Activated T-cell treated with anti-CD3 and anti-CD28 coated beads, Interleukin-2, amount 50 U/mL, for 4 hours (primary cell): ENCODE data around the gene MYH7. TPM values are rescaled to one million over a fixed set of nuclear protein-coding genes. Genes with fewer than 3 reads are reported as not detected.

Source experiments
- ATAC-seq, 2 donors: fragments of 200-7000 bp; cut with Tn5 transposase; one replicate each; pipeline ENCODE4 v1.10.0; 2021
- DNase-seq: peaks from one replicate; pipeline ENCODE4 v3.0.0-alpha.2; 2020
- H3K27me3 Mint-ChIP-seq: one replicate; pipeline ENCODE4 v1.8.0; 2021; ENCODE audit warnings: low read depth, mixed read lengths
- H3K36me3 Mint-ChIP-seq: one replicate; pipeline ENCODE4 v1.8.0; 2022; ENCODE audit warnings: mixed read lengths; ENCODE audit not compliant: insufficient read depth
- H3K4me1 Mint-ChIP-seq: one replicate; pipeline ENCODE4 v1.8.0; 2021; ENCODE audit warnings: low read depth, mixed read lengths
- H3K4me3 Mint-ChIP-seq: one replicate; pipeline ENCODE4 v1.8.0; 2021; ENCODE audit warnings: mild to moderate bottlenecking, moderate library complexity, mixed read lengths
- H3K9me3 Mint-ChIP-seq: one replicate; pipeline ENCODE4 v1.8.0; 2021; ENCODE audit warnings: mixed read lengths
- total RNA-seq, 3 donors: library from RNA; stranded (reverse); gene quantifications; one replicate each; pipeline ENCODE4 v1.2.1, GENCODE V29; 2021

MYH7 gene
- total RNA-seq, 3 donors from 2014 or later = 0.03 TPM; not detected in 2

GRCh38 chr14:23441076-23441475 lies 5.6 kb upstream of the MYH7 start:
- H3K4me3 Mint-ChIP-seq = no peak overlapping the region
- DNase-seq = no peak
- H3K27me3 Mint-ChIP-seq = peaks cover 1% of the 10 kb centered on the region
- ATAC-seq = no peak
- no peaks in the 10 kb centered on the region for H3K9me3 Mint-ChIP-seq
- H3K36me3 Mint-ChIP-seq = no peaks in the 10 kb centered on the region
- H3K4me1 Mint-ChIP-seq = no peaks in the 10 kb centered on the region

GRCh38 chr14:23439107-23439835 lies 3.8 kb upstream of the MYH7 start:
- H3K4me1 Mint-ChIP-seq = no peaks in the 10 kb centered on the region
- no peaks in the 10 kb centered on the region for H3K9me3 Mint-ChIP-seq
- DNase-seq (no peak), ATAC-seq (no peak)
- peaks cover 1% of the 10 kb centered on the region for H3K27me3 Mint-ChIP-seq
- H3K36me3 Mint-ChIP-seq = no peaks in the 10 kb centered on the region
- no peak overlapping the region for H3K4me3 Mint-ChIP-seq

GRCh38 chr14:23438101-23438971 lies 2.9 kb upstream of the MYH7 start:
- Mint-ChIP-seq H3K27me3 (peaks cover 1% of the 10 kb centered on the region), H3K4me3 (no peak overlapping the region), H3K9me3 (no peaks in the 10 kb centered on the region), H3K4me1 (no peaks in the 10 kb centered on the region), H3K36me3 (no peaks in the 10 kb centered on the region)
- DNase-seq (no peak), ATAC-seq (no peak)

GRCh38 chr14:23437133-23438100 lies 2.0 kb upstream of the MYH7 start:
- Mint-ChIP-seq H3K27me3 (no peaks in the 10 kb centered on the region), H3K4me3 (no peak overlapping the region), H3K9me3 (no peaks in the 10 kb centered on the region), H3K36me3 (no peaks in the 10 kb centered on the region), H3K4me1 (no peaks in the 10 kb centered on the region)
- ATAC-seq (no peak), DNase-seq (no peak)

- ATAC-seq = no peak
- H3K27me3 Mint-ChIP-seq = no peaks in the 10 kb centered on the region
- no peaks in the 10 kb centered on the region for H3K4me1 Mint-ChIP-seq
- no peak for DNase-seq
- H3K9me3 Mint-ChIP-seq = no peaks in the 10 kb centered on the region
- H3K36me3 Mint-ChIP-seq = no peaks in the 10 kb centered on the region
- H3K4me3 Mint-ChIP-seq = no peak overlapping the region
These were observed 1.1 kb upstream of the MYH7 start for GRCh38 chr14:23436327-23437132.

- ATAC-seq (no peak), DNase-seq (no peak)
- H3K27me3 Mint-ChIP-seq = peaks cover 3% of the 10 kb centered on the region
- H3K4me1 Mint-ChIP-seq = no peaks in the 10 kb centered on the region
- H3K4me3 Mint-ChIP-seq = no peak overlapping the region
- no peaks in the 10 kb centered on the region for H3K36me3 Mint-ChIP-seq
- no peaks in the 10 kb centered on the region for H3K9me3 Mint-ChIP-seq
These were observed 805 bp downstream of the MYH7 start for GRCh38 chr14:23434488-23435222.

GRCh38 chr14:23433457-23433856 lies 2.0 kb downstream of the MYH7 start:
- Mint-ChIP-seq H3K27me3 (peaks cover 3% of the 10 kb centered on the region), H3K36me3 (no peaks in the 10 kb centered on the region)

GRCh38 chr14:23432946-23433345 lies 2.5 kb downstream of the MYH7 start:
- no peak overlapping the region for H3K4me3 Mint-ChIP-seq
- ATAC-seq (no peak), DNase-seq (no peak)

More at GRCh38 chr14:23433457-23433856, 2.0 kb downstream of the MYH7 start:
- Mint-ChIP-seq H3K9me3 (no peaks in the 10 kb centered on the region), H3K4me3 (no peak overlapping the region), H3K4me1 (no peaks in the 10 kb centered on the region)
- DNase-seq (no peak), ATAC-seq (no peak)

GRCh38 chr14:23432102-23432925 lies 3.1 kb downstream of the MYH7 start:
- H3K9me3 Mint-ChIP-seq = no peaks in the 10 kb centered on the region
- no peaks in the 10 kb centered on the region for H3K4me1 Mint-ChIP-seq
- no peak overlapping the region for H3K4me3 Mint-ChIP-seq
- DNase-seq = no peak
- H3K27me3 Mint-ChIP-seq = peaks cover 6% of the 10 kb centered on the region
- no peak for ATAC-seq
- no peaks in the 10 kb centered on the region for H3K36me3 Mint-ChIP-seq

More at GRCh38 chr14:23432946-23433345, 2.5 kb downstream of the MYH7 start:
- Mint-ChIP-seq H3K36me3 (no peaks in the 10 kb centered on the region), H3K4me1 (no peaks in the 10 kb centered on the region), H3K27me3 (peaks cover 3% of the 10 kb centered on the region), H3K9me3 (no peaks in the 10 kb centered on the region)

- DNase-seq (no peak), ATAC-seq (no peak)
- H3K27me3 Mint-ChIP-seq = peaks cover 6% of the 10 kb centered on the region
- H3K4me1 Mint-ChIP-seq = no peaks in the 10 kb centered on the region
- H3K4me3 Mint-ChIP-seq = no peak overlapping the region
- no peaks in the 10 kb centered on the region for H3K9me3 Mint-ChIP-seq
- no peaks in the 10 kb centered on the region for H3K36me3 Mint-ChIP-seq
These were observed 4.0 kb downstream of the MYH7 start for GRCh38 chr14:23431486-23431885.

- no peak for ATAC-seq
- no peaks in the 10 kb centered on the region for H3K4me1 Mint-ChIP-seq
- DNase-seq = no peak
- no peak overlapping the region for H3K4me3 Mint-ChIP-seq
- H3K9me3 Mint-ChIP-seq = no peaks in the 10 kb centered on the region
- H3K36me3 Mint-ChIP-seq = no peaks in the 10 kb centered on the region
- H3K27me3 Mint-ChIP-seq = peaks cover 6% of the 10 kb centered on the region
These were observed 4.8 kb downstream of the MYH7 start for GRCh38 chr14:23430723-23431085.

GRCh38 chr14:23430016-23430722 lies 5.3 kb downstream of the MYH7 start:
- ATAC-seq = no peak
- H3K4me3 Mint-ChIP-seq = no peak overlapping the region
- H3K27me3 Mint-ChIP-seq = peaks cover 6% of the 10 kb centered on the region
- H3K4me1 Mint-ChIP-seq = no peaks in the 10 kb centered on the region
- H3K9me3 Mint-ChIP-seq = no peaks in the 10 kb centered on the region
- no peak for DNase-seq
- no peaks in the 10 kb centered on the region for H3K36me3 Mint-ChIP-seq
